IPS-18c (cell line): ENCODE measurements around the gene LRRC45.
"Not testable (repeated sequence)": the region's sequence is repeated elsewhere in the genome, so short reads cannot be mapped to it uniquely, and the experiment has no call there.

Source experiments
- H3K4me3 ChIP-seq: 2 replicates; pipeline ENCODE4 v1.7.0; 2013; ENCODE audit warnings: low read depth, mild to moderate bottlenecking, low read length, moderate library complexity; ENCODE audit not compliant: insufficient read depth
- H3K9me3 ChIP-seq: one replicate; pipeline ENCODE4 v1.6.1; 2013; ENCODE audit warnings: mild to moderate bottlenecking, low read length, moderate library complexity; ENCODE audit not compliant: control insufficient read depth, insufficient read depth

LRRC45 gene

DNA sequence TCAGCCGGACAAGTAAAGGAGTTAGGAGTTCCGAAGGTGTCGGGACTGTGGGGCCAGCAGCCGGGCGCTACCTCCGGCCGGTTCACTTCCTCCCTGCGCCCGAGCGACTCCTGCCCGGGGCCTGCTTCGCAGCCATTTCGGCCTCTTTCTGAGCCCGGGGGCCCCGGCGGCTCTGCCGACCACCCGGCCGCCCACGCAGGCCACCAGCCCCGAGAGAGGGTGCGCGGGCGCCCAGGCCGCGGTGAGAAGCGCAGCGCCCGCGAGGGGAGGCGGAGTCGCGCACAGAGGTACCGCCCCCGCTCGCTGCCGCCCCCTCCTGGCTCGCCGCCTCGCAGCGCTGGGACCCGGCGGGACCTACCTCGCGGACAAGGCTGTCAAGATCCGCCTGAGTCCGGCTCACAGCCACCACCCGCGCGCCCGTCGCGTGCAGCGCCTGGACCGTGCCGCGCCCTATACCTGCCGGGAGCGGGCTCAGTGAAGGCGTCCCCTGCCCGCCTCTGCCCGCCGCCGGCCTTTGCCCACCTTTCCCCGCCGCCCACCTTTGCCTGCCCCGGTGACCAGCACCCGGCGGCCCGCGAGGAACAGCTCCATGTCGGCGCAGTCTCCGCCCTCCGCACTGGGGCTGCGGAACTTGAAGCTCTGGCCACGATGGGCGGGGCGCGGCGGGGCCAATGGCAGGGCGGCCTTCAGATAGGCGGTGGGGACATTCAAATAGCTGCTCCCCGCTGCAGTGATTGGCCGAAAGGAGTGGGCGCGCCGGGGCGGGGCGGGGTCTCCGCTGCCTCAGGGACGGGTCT is 14.2 kb downstream of the LRRC45 start, which contains the start of gene DCXR:
Gene DCXR, minus strand, starts transcription at position 606 of the 797 bp plus-strand sequence. Its CDS starts 15 bp downstream, at position 591.
- Histone ChIP-seq H3K4me3 (peak within 1 kb of the TSS; percentile 82), H3K9me3 (no peaks in the 10 kb centered on the region)

DNA sequence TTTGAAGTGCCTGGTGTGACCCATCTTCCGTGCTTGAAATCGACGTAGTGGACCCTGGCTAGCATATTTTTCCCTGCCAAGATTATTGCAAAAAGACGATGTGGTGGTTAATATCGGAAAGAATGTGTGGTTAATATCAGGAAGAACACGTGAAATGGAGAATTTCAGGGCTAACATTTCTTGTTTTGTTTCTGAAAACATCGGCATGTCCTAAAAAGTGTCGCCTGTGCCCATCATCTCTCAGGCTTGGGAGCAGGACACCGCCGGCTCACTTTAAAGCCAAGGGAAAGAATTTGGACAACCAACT is 14.7 kb downstream of the LRRC45 start:
- no peak overlapping the region for H3K4me3 ChIP-seq

GRCh38 chr17:82038796-82039409 is 15.8 kb downstream of the LRRC45 start:
- not testable (repeated sequence) for H3K9me3 ChIP-seq, H3K4me3 ChIP-seq

More for the DNA sequence above, 14.7 kb downstream of the LRRC45 start:
- H3K9me3 ChIP-seq: no peaks in the 10 kb centered on the region

- no peak overlapping the region for H3K4me3 ChIP-seq
- no peaks in the 10 kb centered on the region for H3K9me3 ChIP-seq
Observed at GRCh38 chr17:82039695-82040299, 16.7 kb downstream of the LRRC45 start.

- no peak overlapping the region for H3K4me3 ChIP-seq
- H3K9me3 ChIP-seq: no peaks in the 10 kb centered on the region
Observed at GRCh38 chr17:82041144-82041814, 18.2 kb downstream of the LRRC45 start.

DNA sequence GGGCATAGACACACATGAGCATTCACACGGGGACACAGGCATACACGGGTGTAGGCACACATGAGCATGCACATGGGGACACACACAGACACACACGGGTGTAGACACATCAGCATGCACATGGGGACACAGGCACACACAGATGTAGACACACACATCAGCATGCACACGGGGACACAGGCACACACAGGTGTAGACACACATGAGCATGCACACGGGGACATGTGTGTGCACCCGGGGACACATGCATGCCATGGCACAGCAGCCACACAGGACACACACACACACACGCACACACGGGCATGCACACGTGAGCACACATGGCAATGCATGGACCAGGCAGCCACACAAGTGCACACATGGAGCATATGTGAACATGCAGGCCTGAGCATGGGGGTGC is 19.5 kb downstream of the LRRC45 start:
- no peaks in the 10 kb centered on the region for H3K9me3 ChIP-seq
- H3K4me3 ChIP-seq: no peak overlapping the region

GRCh38 chr17:82043507-82043906 is 20.4 kb downstream of the LRRC45 start:
- Histone ChIP-seq H3K4me3 (no peak overlapping the region), H3K9me3 (no peaks in the 10 kb centered on the region)

DNA sequence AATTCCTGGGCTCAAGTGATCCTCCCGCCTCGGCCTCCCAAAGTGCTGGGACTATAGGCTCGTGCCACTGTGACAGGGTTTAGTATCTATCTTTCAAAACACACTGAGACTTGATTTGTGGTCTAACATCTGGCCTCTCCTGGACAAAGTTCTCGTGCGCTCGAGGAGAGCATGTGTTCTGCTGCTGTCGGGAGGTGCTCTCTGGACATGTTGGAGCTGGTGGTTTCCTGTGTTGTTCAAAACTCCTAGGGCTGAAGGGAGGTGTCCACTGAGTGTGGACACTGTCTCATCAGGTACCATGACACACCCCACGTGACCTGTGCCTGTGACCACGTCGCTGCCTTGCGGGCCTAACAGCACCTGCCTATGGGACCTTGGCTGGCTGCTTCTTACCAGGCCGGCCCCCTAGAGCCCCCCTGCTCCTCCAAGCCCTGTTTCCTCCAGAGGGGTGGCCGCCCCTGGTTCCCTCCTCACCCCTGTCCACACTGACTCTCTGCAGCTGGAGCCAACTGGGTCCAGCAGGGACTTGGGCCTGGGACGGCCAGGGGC is 22.9 kb downstream of the LRRC45 start:
- no peak overlapping the region for H3K4me3 ChIP-seq

GRCh38 chr17:82046903-82047302 is 23.8 kb downstream of the LRRC45 start:
- Histone ChIP-seq H3K9me3 (no peaks in the 10 kb centered on the region), H3K4me3 (no peak overlapping the region)

More for the DNA sequence above, 22.9 kb downstream of the LRRC45 start:
- no peaks in the 10 kb centered on the region for H3K9me3 ChIP-seq

DNA sequence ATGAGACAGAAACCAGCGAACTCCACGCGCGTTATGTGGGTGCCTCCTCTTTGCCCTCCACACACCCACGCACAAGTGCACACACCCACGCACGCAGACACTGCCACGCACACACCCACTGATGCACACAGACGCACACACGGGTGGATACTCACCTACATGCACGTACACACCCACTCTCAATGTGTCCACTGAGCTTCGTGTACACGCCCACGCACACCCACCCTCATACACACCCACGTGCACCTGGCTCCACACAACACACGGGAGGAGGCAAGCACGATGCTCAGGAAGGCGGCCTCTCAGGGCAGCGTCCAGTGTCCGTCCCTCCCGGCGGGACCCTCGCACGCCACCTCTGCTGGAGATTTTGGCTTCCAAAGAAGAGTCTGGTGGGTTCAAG is 24.3 kb downstream of the LRRC45 start:
- H3K4me3 ChIP-seq: no peak overlapping the region
- no peaks in the 10 kb centered on the region for H3K9me3 ChIP-seq

GRCh38 chr17:82047914-82048570 is 24.9 kb downstream of the LRRC45 start:
- Histone ChIP-seq H3K4me3 (no peak overlapping the region), H3K9me3 (no peaks in the 10 kb centered on the region)

DNA sequence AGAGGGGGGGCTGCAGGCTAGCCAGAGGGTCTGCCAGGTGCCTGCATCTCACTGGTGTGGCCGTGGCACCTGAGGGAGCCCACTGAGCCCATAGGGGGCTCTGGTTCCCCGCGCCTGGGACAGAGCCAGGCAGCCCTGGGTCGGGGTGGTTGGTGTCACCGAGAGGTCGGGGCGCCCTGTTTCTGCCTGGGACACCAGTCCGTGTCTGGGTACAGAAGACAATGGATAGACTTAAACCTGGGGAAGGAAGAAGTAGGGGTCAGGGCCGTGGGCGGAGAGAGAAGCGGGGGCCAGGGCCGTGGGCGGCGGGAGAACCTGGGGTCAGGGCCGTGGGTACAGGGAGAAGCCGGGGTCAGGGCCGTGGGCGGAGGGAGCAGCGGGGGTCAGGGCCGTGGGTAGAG is 25.5 kb downstream of the LRRC45 start:
- Histone ChIP-seq H3K4me3 (no peak overlapping the region), H3K9me3 (no peaks in the 10 kb centered on the region)

DNA sequence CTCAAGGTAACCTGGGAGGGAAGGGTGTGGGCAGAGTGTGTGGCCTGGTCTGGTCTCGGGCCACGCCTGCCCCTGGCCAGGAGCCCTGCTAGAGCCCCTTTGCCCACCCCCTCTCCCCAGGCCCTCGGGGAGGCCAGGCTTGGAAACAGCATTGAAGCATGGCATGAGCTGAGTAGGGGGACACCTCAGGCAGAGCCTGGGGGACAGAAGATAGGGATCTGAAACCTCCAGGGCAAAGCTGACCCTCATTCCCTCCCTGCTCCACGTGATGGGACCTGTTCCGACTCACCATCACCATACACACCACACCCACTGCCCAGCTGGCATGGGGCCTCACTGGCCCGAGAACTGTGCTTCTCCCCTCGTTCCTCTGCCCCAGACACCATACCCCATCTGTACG is 26.0 kb downstream of the LRRC45 start:
- H3K9me3 ChIP-seq: no peaks in the 10 kb centered on the region
- H3K4me3 ChIP-seq: no peak overlapping the region

GRCh38 chr17:82049521-82049971 is 26.4 kb downstream of the LRRC45 start:
- no peak overlapping the region for H3K4me3 ChIP-seq
- peaks cover 2% of the 10 kb centered on the region for H3K9me3 ChIP-seq

GRCh38 chr17:82050152-82050760 is 27.2 kb downstream of the LRRC45 start:
- H3K4me3 ChIP-seq: peak overlapping the region; percentile 59; the same call in 1 of the 2 replicates

DNA sequence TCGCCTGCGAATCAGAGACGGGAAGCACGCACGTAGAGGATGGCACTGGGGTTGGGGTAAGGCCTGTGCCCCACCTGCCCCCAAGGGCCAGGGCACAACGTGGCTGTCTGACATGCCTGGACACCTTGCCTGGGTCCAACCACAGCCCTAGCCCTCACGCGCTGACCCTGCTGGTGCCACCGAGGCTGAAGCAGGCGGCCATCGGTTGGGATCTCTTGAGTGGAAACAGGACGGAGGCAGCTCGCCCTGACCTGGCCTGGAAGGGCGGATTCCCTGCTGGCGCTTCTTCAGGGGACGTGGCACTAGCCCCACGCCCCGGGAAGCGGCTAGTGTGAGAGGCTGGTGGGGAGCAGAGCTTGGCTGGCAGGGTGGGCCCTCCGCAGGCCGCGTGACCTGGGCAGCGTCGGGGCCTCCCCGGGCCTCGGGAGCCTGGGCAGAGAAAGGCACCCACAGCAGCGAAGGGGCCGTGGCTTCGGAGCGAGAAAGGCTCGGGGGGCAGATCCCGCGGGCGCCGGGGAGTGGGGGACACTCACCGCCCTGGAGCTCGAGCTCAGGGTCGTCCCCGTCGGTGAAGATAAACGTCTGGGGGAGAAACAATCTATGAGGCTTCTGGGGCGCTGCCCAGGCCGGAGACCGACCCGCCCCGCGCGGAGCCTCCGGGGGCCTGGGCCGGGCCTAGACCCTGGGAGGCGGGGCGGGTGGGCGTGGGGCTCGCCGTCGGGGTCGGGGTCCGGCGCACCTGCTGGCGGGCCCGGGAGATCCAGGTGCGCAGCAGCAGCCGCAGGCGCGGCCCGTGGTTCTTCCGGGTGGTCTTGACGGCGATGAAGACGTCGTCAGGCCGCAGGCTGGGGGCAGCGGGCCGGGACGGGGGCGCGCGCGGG is 27.9 kb downstream of the LRRC45 start:
- Histone ChIP-seq H3K4me3 (peak overlapping the region; percentile 59), H3K9me3 (peaks cover 2% of the 10 kb centered on the region)

More at GRCh38 chr17:82050152-82050760, 27.2 kb downstream of the LRRC45 start:
- H3K9me3 ChIP-seq: peaks cover 2% of the 10 kb centered on the region
